Lung (tissue), 12 donors: Measurements from ENCODE around the gene SNIP1. TPM values are rescaled to one million over a fixed set of nuclear protein-coding genes. Genes with fewer than 3 reads are reported as not detected.
A peak's percentile ranks its signal among the peaks of the same experiment; 100 is the strongest.
"Not testable (repeated sequence)": the region's sequence is repeated elsewhere in the genome, so short reads cannot be mapped to it uniquely, and the experiment has no call there.

ENCODE experiments used
- ATAC-seq: fragments of 200-7000 bp; cut with Tn5 transposase; one replicate; pipeline ENCODE4 v1.9.1; 2020; ENCODE audit warnings: moderate number of reproducible peaks; ENCODE audit not compliant: insufficient read depth, low FRiP score
- DNase-seq, 3 donors: peaks; one replicate each; pipeline ENCODE4 v3.0.0-alpha.2; 2013 to 2017
- H3K27ac ChIP-seq, 2 donors: one replicate each; pipeline ENCODE4 v1.5.1; 2013; ENCODE audit warnings: mild to moderate bottlenecking in 2 of 2, moderate library complexity in 2 of 2, control low read depth in 1 of 2, inconsistent platforms in 1 of 2, low read depth in 1 of 2, low read length in 1 of 2
- H3K27me3 ChIP-seq, 3 donors: one replicate each; pipeline ENCODE4 v1.5.1; 2013; ENCODE audit warnings: low read length in 2 of 3; ENCODE audit not compliant: control insufficient read depth in 3 of 3, insufficient read depth in 3 of 3
- H3K36me3 ChIP-seq, 4 donors: one replicate each; pipeline ENCODE4 v1.5.1; 2013; ENCODE audit warnings: low read length in 4 of 4, mild to moderate bottlenecking in 1 of 4, moderate library complexity in 1 of 4; ENCODE audit not compliant: control insufficient read depth in 4 of 4, insufficient read depth in 4 of 4
- H3K4me1 ChIP-seq, 5 donors: one replicate each; pipeline ENCODE4 v1.5.1; 2013; ENCODE audit warnings: low read length in 5 of 5, mild to moderate bottlenecking in 2 of 5, moderate library complexity in 1 of 5; ENCODE audit not compliant: control insufficient read depth in 5 of 5, insufficient read depth in 5 of 5
- H3K4me3 ChIP-seq: one replicate; pipeline ENCODE4 v1.5.1; 2013; ENCODE audit warnings: mild to moderate bottlenecking, control low read depth, moderate library complexity
- H3K9ac ChIP-seq, 2 donors: one replicate each; pipeline ENCODE4 v1.5.1; 2013; ENCODE audit warnings: low read length in 2 of 2, control low read depth in 1 of 2; ENCODE audit not compliant: insufficient read depth in 1 of 2
- H3K9me3 ChIP-seq, 4 donors: one replicate each; pipeline ENCODE4 v1.5.1; 2013; ENCODE audit warnings: low read length in 3 of 4, mild to moderate bottlenecking in 1 of 4, moderate library complexity in 1 of 4; ENCODE audit not compliant: control insufficient read depth in 4 of 4, insufficient read depth in 3 of 4
- CTCF ChIP-seq: IDR thresholded peaks from 2 replicates; pipeline ENCODE4 v1.5.1; 2012; ENCODE audit warnings: mild to moderate bottlenecking; ENCODE audit errors: control extremely low read depth, extremely low read depth
- WGBS, 2 donors: extraction: QIAGEN DNeasy Blood & Tissue Kit; methylation state at CpG; one replicate each; pipeline ENCODE4 v1.1.7; 2013; 5-methylcytosine and 5-hydroxymethylcytosine counted together
- polyA plus RNA-seq, 2 donors: library from polyadenylated mRNA; stranded (reverse); fragments of 200-250 nt; gene quantifications; one replicate each; pipeline ENCODE4 v1.2.1, GENCODE V29; 2013
- total RNA-seq, 2 donors: library from RNA; depleted of rRNA in 1 of 2; stranded (reverse); fragments of >200 nt in 1 of 2; gene quantifications; one replicate each; pipeline ENCODE4 v1.2.1, GENCODE V29; 2014 to 2021
- donor health status: control.
- donor health status: control.
- donor health status: Bipolar disorder and iron deficiency.
- donor health status: healthy.
- donor health status: DM: yes; HTN: yes; CAD: no.

Gene SNIP1
- total and polyA plus RNA-seq, 4 donors: 4.5 to 22.4 (median 9.8) TPM

GRCh38 chr1:37540036-37540785, 13.9 kb downstream of the SNIP1 start:
- DNase-seq: no peak
- H3K27me3 ChIP-seq: no peaks in the 10 kb centered on the region

GRCh38 chr1:37539154-37539553, 14.9 kb downstream of the SNIP1 start:
- not testable (repeated sequence) for H3K27me3 ChIP-seq, H3K9ac ChIP-seq, H3K27ac ChIP-seq, H3K4me1 ChIP-seq, DNase-seq, ATAC-seq, H3K4me3 ChIP-seq, H3K9me3 ChIP-seq
- 93 to 97% methylated on average over 10 of the region's 10 CpGs for whole genome bisulfite sequencing, 2 donors
- H3K36me3 ChIP-seq: peaks cover 16 to 37% (median 31%) of the 10 kb centered on the region in 4 donors

More at GRCh38 chr1:37540036-37540785, 13.9 kb downstream of the SNIP1 start:
- ATAC-seq: no peak
- no peak overlapping the region for H3K27ac ChIP-seq
- no peak overlapping the region for H3K4me3 ChIP-seq
- H3K36me3 ChIP-seq: peaks cover 21 to 46% (median 35%) of the 10 kb centered on the region in 4 donors
- TF ChIP-seq CTCF: no peak
- H3K9ac ChIP-seq: no peak overlapping the region
- 97% methylated on average over 30 of the region's 30 CpGs for WGBS, 2 donors
- H3K4me1 ChIP-seq: no peaks in the 10 kb centered on the region
- H3K9me3 ChIP-seq: no peaks in the 10 kb centered on the region

GRCh38 chr1:37537378-37537777, 16.7 kb downstream of the SNIP1 start:
- peaks cover 0 to 6% (median 0%) of the 10 kb centered on the region in 5 donors for H3K4me1 ChIP-seq
- H3K4me3 ChIP-seq: no peak overlapping the region
- H3K9ac ChIP-seq: no peak overlapping the region
- 73 to 83% methylated on average over 2 of the region's 2 CpGs for WGBS, 2 donors
- no peaks in the 10 kb centered on the region for H3K27me3 ChIP-seq
- peaks cover 16 to 37% (median 30%) of the 10 kb centered on the region in 4 donors for H3K36me3 ChIP-seq
- ATAC-seq: no peak
- H3K27ac ChIP-seq: no peak overlapping the region
- no peak for DNase-seq
- no peaks in the 10 kb centered on the region for H3K9me3 ChIP-seq
- TF ChIP-seq CTCF: no peak

GRCh38 chr1:37533317-37534093, 20.6 kb downstream of the SNIP1 start:
- no peaks in the 10 kb centered on the region for H3K27me3 ChIP-seq
- H3K9me3 ChIP-seq: no peaks in the 10 kb centered on the region
- no peak for DNase-seq
- H3K9ac ChIP-seq: no peak overlapping the region
- H3K27ac ChIP-seq: peak overlapping the region; percentile 53 to 82
- no peak for ATAC-seq
- H3K4me3 ChIP-seq: no peak overlapping the region
- H3K4me1 ChIP-seq: peaks cover 0 to 6% (median 0%) of the 10 kb centered on the region in 5 donors
- H3K36me3 ChIP-seq: peaks cover 8 to 20% (median 12%) of the 10 kb centered on the region in 4 donors
- WGBS, 2 donors: 92 to 93% methylated on average over 4 of the region's 4 CpGs
- TF ChIP-seq CTCF: no peak

- ATAC-seq, H3K9ac ChIP-seq, H3K27me3 ChIP-seq, H3K4me1 ChIP-seq, DNase-seq, H3K4me3 ChIP-seq, H3K9me3 ChIP-seq, H3K27ac ChIP-seq: not testable (repeated sequence)
- WGBS, 2 donors: 91 to 95% methylated on average over 4 of the region's 4 CpGs
- peaks cover 5 to 15% (median 9%) of the 10 kb centered on the region in 4 donors for H3K36me3 ChIP-seq
These were observed 21.5 kb downstream of the SNIP1 start for GRCh38 chr1:37532418-37533156.
